ENCODE measurements around the gene NEUROD2. TPM values are rescaled to one million over a fixed set of nuclear protein-coding genes. Genes with fewer than 3 reads are reported as not detected.

Gene NEUROD2
- total RNA-seq, 4 donors from 2014 or later = 0.06 TPM; not detected in 3

DNA sequence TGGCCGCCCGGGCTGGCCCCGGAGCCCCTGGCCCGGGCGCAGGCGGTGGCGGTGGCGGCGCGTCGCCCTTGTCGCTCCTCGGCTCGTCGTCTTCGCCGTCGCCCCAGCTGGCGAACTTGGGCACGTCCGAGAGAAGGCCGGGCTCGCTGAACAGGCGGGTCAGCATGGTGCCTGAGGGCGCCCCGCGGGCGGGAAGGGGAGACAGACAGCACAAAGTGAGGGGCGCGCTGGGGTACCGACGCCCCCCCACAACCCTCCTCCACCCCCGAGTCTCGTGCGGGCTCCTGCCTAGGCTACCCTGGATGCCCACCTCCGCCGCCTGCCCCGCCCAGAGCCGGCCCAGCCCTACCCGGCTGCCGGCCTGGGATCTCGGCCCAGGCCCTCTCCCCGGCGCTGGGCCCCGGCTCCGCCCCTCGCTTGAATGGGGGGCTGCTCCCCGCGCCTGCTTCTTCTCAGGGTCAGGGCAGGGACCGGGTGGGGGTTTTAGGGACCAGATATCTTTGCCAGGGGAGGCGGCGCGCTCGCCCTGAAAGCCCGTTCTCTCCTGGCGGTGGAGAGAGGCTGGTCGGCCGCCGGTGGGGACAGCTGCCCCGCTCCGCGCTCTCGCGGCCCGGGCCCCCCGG lies 1.2 kb downstream of the NEUROD2 start:
- TF ChIP-seq, protein P1, sequence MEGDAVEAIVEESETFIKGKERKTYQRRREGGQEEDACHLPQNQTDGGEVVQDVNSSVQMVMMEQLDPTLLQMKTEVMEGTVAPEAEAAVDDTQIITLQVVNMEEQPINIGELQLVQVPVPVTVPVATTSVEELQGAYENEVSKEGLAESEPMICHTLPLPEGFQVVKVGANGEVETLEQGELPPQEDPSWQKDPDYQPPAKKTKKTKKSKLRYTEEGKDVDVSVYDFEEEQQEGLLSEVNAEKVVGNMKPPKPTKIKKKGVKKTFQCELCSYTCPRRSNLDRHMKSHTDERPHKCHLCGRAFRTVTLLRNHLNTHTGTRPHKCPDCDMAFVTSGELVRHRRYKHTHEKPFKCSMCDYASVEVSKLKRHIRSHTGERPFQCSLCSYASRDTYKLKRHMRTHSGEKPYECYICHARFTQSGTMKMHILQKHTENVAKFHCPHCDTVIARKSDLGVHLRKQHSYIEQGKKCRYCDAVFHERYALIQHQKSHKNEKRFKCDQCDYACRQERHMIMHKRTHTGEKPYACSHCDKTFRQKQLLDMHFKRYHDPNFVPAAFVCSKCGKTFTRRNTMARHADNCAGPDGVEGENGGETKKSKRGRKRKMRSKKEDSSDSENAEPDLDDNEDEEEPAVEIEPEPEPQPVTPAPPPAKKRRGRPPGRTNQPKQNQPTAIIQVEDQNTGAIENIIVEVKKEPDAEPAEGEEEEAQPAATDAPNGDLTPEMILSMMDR (IDR thresholded peaks at IDR 0.05) = no peak
- ATAC-seq (ENCODE audit: low FRiP score) = peak; percentile 37
- no peak for DNase-seq (ENCODE audit: low spot score)

DNA sequence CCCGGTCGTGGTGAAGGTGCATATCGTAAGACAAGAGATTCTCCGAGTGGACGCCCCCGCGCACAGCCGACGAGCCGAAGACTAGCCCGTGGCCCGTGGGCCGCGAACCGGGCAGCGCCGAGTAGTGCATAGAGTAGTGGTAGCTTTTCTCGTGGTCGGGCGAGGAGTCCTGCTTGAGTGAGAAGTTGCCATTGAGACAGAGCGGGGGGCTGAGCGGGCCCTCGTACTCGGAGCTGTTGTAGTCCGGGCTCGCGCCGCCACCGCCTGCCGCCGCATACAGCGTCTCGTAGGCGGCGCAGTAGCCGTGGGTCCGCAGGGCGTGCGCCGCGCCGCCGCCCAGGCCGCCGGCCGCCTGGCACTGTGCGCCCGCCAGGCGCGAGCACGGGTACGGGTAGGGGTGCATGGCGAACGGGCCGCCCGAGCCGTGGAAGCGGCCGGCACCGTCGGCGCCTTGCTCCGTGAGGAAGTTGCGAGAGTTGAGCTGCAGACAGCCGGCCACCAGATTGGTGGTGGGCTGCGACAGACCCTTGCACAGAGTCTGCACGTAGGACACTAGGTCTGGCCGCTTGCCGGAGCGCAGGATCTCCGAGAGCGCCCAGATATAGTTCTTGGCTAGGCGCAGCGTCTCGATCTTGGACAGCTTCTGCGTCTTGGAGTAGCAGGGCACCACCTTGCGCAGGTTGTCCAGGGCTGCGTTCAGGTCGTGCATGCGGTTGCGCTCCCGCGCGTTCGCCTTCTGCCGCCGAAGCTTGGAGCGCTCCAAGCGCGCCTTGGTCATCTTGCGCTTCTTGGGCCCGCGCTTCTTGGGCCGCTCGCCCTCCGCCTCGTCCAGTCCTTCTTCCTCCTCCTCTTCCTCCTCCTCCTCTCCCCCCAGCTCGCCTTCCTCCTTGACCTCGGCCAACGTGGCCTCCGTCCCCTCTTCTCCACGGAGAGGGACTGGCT lies 2.0 kb downstream of the NEUROD2 start:
- TF ChIP-seq, protein P1 (IDR thresholded peaks at IDR 0.05) = no peak
- no peak for DNase-seq (ENCODE audit: low spot score)
- no peak for ATAC-seq (ENCODE audit: low FRiP score)

DNA sequence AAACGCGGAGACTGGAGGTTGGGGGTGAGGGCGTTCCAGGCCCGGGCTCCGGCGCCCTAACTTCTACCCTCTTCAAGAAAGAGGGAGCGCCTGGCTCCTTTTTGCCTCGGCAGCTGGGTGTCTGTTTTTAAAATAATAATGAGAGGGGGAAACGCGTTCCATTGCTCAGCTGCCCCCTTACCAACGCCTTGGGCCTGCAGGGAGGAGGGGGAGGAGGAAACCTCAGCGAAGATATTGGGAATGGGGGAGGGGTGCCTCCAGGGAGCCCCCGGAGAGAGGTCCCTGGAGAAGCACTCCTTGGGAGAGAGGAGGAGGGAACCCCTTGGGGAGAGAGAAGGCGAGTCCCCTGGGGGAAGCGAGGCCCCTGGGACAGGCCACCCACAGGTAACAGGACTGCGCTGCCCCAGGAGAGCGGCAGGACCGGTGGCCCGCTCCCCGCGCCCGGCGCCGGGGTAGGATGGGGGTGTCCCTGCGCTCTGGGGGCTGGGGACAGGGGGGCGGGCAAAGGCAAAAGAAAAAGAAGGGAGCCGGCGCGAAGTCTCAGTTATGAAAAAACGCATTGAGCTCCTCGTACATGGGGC lies 2.7 kb downstream of the NEUROD2 start:
- DNase-seq (ENCODE audit: low spot score) = no peak
- ATAC-seq (ENCODE audit: low FRiP score) = no peak
- TF ChIP-seq, protein P1 (IDR thresholded peaks at IDR 0.05) = no peak

DNA sequence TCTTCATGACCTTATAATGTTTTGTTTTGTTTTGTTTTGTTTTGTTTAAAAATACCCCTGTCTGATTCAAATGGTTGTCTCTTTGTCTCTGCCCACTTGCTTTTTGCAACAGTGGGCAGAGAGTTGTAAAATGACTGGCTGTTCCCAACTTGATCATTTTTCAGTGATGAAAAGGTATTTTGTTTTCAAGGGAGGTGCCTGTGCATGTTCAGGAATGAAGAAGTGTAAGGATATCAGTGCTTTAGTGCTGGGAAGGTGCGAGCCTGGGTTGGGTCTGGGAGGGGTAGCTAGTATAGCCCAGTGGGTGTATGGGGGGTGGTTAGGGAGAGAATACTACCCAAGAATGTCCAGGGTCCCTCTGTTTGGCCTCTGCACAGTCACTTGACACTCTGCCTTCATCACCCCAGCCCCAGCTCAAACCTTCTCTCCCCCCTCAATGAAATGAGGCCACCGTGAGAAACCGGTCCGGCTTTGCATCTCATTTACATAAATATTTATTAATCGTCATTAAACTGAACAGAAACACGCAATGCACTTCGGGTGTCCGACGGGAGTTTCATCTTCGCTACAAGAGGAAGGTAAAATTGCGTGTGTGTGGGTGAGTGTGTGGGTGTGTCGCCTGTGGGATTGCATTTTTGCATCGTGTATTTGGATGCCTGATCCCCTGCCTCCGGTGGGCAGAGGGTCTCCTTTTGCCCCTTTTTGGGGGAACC lies 4.3 kb downstream of the NEUROD2 start:
- TF ChIP-seq, protein P1 (IDR thresholded peaks at IDR 0.05) = no peak
- ATAC-seq (ENCODE audit: low FRiP score) (no peak), DNase-seq (ENCODE audit: low spot score) (no peak)

DNA sequence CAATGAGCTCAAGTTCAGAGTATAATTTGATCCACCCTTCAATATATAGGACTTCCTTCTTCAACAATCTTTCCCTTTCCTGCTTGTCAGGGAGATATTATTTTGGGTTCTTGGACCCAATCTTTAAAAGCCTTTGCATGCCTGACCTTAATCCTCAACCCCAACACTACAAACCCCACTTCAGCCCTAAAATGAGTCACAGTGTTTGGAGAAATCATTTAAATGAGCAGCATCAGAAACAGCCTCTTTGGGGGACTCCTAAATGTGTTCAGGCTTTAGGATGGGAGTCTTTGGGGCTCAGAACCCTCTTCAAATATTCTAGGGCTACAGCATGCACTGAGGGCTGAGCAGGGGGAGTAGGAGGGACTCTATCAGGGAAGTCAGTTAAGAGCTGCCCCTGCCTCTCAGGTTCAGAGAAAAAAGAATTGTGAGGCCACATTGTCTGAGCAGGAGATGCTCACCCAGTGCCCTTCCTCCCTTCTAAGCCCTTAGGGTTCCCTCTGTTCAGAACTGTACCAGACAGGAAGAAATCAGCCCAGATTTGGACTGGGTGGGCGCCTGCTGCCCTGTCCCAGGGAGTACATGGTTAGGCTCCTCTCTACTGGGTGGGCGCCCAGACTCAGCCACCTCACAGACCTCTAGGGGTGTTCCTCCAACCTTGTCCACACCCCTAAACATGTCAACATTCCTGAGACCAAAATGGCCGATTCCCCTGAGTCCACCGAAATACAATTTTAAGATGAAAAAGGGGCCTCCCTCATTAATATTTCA lies 5.0 kb downstream of the NEUROD2 start:
- TF ChIP-seq, protein P1 (IDR thresholded peaks at IDR 0.05) = no peak
- no peak for ATAC-seq (ENCODE audit: low FRiP score)
- no peak for DNase-seq (ENCODE audit: low spot score)
